Upper lobe of left lung (tissue), 4 donors: ENCODE measurements around the gene PRKCE.

Experiments used
- CTCF ChIP-seq, 6 experiments: fragments of 450-650 bp in 4 of 6; fragments of 200-600 bp in 2 of 6; sonication (generic) in 2 of 6; IDR thresholded peaks; one replicate each; pipeline ENCODE4 v1.5.1; 2016 to 2019; ENCODE audit warnings: antibody characterized with exemption in 6 of 6
- POLR2A ChIP-seq, 4 donors: fragments of 450-650 bp; IDR thresholded peaks; one replicate each; pipeline ENCODE4 v1.5.1; 2016 to 2017; ENCODE audit warnings: antibody characterized with exemption in 4 of 4, mild to moderate bottlenecking in 2 of 4
- POLR2AphosphoS5 ChIP-seq, 2 donors: sonication (generic); formaldehyde crosslinking; IDR thresholded peaks; one replicate each; pipeline ENCODE4 v1.5.1; 2017; ENCODE audit warnings: antibody characterized with exemption in 2 of 2

- no peak for TF ChIP-seq POLR2AphosphoS5 (IDR thresholded peaks at IDR 0.05)
- TF ChIP-seq CTCF (IDR thresholded peaks at IDR 0.05), result no peak
- no peak for TF ChIP-seq POLR2A (IDR thresholded peaks at IDR 0.05)
Measured at GRCh38 chr2:46174345-46175170, 523.1 kb downstream of the PRKCE start.
